ENCODE measurements around the gene MDH1B. TPM values are rescaled to one million over a fixed set of nuclear protein-coding genes. Genes with fewer than 3 reads are reported as not detected.

The MDH1B gene
- total RNA-seq: 0.38 and 0.56 TPM in 2 replicates

DNA sequence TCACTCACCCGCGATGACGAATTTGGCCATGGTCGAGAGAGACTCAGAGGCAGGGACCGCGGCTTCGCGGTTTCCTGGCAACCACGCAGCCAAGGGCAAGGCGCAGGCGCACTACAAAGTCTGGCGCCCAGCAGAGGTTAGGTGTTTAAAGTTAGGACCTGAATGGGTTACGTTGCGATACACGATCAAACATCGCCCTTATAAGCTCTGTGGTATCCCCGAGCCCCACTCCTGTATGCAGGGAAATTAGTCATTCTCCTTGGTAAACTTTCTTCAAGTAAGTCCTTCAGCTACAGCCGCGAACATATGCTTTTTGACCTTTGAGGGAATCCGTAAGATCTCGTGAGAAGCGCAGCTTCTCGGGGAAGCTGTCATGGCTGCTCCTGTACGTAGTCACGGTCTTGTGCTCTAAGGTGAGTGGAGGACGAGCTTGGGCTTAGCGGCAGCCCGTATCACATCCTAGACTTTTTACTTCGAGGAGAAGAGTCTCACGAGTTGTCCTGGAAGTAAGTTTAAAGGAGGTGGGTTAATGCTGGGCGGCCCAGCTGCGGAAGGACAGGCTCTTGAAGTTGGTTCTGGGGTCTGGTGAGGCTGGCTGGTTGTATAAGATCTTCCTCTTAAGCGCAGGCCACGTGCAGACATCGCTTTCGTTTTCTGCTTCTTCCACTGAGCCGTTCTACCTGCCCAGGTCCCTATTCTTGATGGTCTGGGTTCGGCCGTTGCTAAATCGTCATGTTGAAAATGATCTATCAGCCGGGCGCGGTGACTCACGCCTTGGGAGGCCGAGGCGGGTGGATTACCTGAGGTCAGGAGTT, at the start of gene MDH1B, which contains the start of gene FASTKD2:
TSS of gene MDH1B (minus strand) at position 87 of the 815 bp plus-strand sequence. CDS start at position 30, 57 bp downstream.
TSS of gene FASTKD2 (plus strand) at position 365 of the 815 bp plus-strand sequence. CDS start 1,088 bp downstream, outside the sequence.

DNA sequence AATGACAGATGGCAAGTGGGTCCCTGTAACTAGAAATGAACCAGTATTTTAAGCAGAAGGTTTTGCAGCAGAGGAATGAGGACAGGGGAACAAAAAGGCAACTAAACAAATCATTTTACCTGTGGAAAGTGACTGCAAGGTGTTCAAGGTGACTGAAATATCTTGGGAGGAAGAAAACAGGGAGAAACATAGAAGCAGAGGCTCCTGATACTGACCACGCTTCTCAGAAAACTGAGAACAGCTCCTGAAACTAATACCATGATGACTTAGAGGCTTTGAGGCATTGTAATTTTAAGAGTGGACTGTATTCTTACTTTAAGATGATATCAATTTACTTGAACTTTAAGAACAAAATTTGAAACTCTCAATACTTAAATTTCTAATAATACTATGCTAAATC, 46.8 kb downstream of the MDH1B start, which contains the start of gene DYTN:
TSS of gene DYTN (minus strand) at position 101 of the 400 bp plus-strand sequence. CDS start 117 bp downstream, outside the sequence.

Other genes with a start within 250 kb of the MDH1B start
- not detected in 2 replicates for gene FAM237A, start 122.8 kb downstream of the MDH1B start, total RNA-seq
- not detected in 2 replicates for gene DYTN, start 46.9 kb downstream of the MDH1B start, total RNA-seq
- 50.5 and 56.4 TPM in 2 replicates for gene FASTKD2, start 278 bp upstream of the MDH1B start, total RNA-seq
- gene CPO, start 174.2 kb upstream of the MDH1B start, total RNA-seq: under 0.01 TPM in 1 of 2 replicates, not detected in the other

Measured in regular cardiac myocyte (primary cell).